IMR-90 (cell line): ENCODE data around the gene FAAP100. TPM values are rescaled to one million over a fixed set of nuclear protein-coding genes. Genes with fewer than 3 reads are reported as not detected.

Source experiments
- ATAC-seq: fragments of 200-7000 bp; cut with Tn5 transposase; 2 replicates; pipeline ENCODE4 v1.9.1; 2020; ENCODE audit warnings: low read depth, mild to moderate bottlenecking, moderate library complexity
- BruUV-seq: library from RNA; stranded (reverse); fragments of 400-500 nt; replicated peaks from 2 replicates; lab custom pipeline; 2021; lab: Mats Ljungman, UMichigan
- CTCF ChIA-PET: fragments of 300-600 bp; formaldehyde crosslinking; extraction: SDS; loops from one replicate; lab custom pipeline; 2021; ENCODE audit warnings: antibody characterized with exemption; lab: Yijun Ruan, JAX
- POLR2A ChIA-PET: fragments of 300-600 bp; sonication (Branson Sonifier 250); formaldehyde crosslinking; loops from one replicate; lab custom pipeline; 2022; ENCODE audit warnings: antibody characterized with exemption; ENCODE audit not compliant: unreplicated experiment; lab: Charles Lee
- DNase-seq: peaks from one replicate; pipeline ENCODE4 v3.0.0; 2013
- H2AFZ ChIP-seq: replicated peaks from 2 replicates; pipeline ENCODE3; 2013; ENCODE audit warnings: low read length, mild to moderate bottlenecking; ENCODE audit not compliant: poor library complexity
- H2AK5ac ChIP-seq: 2 replicates; pipeline ENCODE4 v1.6.1; 2013; ENCODE audit warnings: low read depth, low read length, inconsistent platforms
- H2AK9ac ChIP-seq: replicated peaks from 2 replicates; pipeline ENCODE3; 2013; ENCODE audit warnings: mild to moderate bottlenecking, low read depth, low read length, moderate library complexity; ENCODE audit not compliant: poor library complexity
- H2BK120ac ChIP-seq: 2 replicates; pipeline ENCODE4 v1.6.1; 2013; ENCODE audit warnings: low read depth, low read length, inconsistent platforms
- H2BK15ac ChIP-seq: 3 replicates; pipeline ENCODE4 v1.6.1; 2013; ENCODE audit warnings: low read depth, low read length, inconsistent platforms
- H2BK20ac ChIP-seq: 2 replicates; pipeline ENCODE4 v1.6.1; 2013; ENCODE audit warnings: low read depth, mild to moderate bottlenecking, inconsistent platforms, low read length, moderate library complexity
- H2BK5ac ChIP-seq: 2 replicates; pipeline ENCODE4 v1.6.1; 2013; ENCODE audit warnings: mild to moderate bottlenecking, low read depth, low read length, inconsistent platforms; ENCODE audit not compliant: poor library complexity, severe bottlenecking
- H3K14ac ChIP-seq: replicated peaks from 2 replicates; pipeline ENCODE4 v1.6.1; 2013; ENCODE audit warnings: low read depth, low read length, inconsistent platforms
- H3K18ac ChIP-seq: 2 replicates; pipeline ENCODE4 v1.6.1; 2013; ENCODE audit warnings: low read depth, low read length, control low read depth
- H3K23ac ChIP-seq: 2 replicates; pipeline ENCODE4 v1.6.1; 2013; ENCODE audit warnings: low read depth, low read length, inconsistent platforms
- H3K27ac ChIP-seq: 2 replicates; pipeline ENCODE4 v1.5.1; 2013; ENCODE audit warnings: mild to moderate bottlenecking, control low read depth, low read length; ENCODE audit not compliant: insufficient read depth
- H3K27me3 ChIP-seq: 2 replicates; pipeline ENCODE4 v1.6.1; 2013; ENCODE audit warnings: low read length; ENCODE audit not compliant: control insufficient read depth, insufficient read depth
- H3K36me3 ChIP-seq: 2 replicates; pipeline ENCODE4 v1.6.1; 2013; ENCODE audit warnings: low read length, mixed read lengths; ENCODE audit not compliant: control insufficient read depth, insufficient read depth
- H3K4ac ChIP-seq: 2 replicates; pipeline ENCODE4 v1.6.1; 2013; ENCODE audit warnings: low read depth, low read length, inconsistent platforms
- H3K4me1 ChIP-seq: 2 replicates; pipeline ENCODE4 v1.6.1; 2013; ENCODE audit warnings: low read length, mixed read lengths; ENCODE audit not compliant: control insufficient read depth, insufficient read depth
- H3K4me2 ChIP-seq: 2 replicates; pipeline ENCODE4 v1.6.1; 2013; ENCODE audit warnings: low read depth, mild to moderate bottlenecking, control low read depth, low read length, moderate library complexity
- H3K4me3 ChIP-seq: 2 replicates; pipeline ENCODE4 v1.5.1; 2013; ENCODE audit warnings: low read depth, mild to moderate bottlenecking, control low read depth, low read length, moderate library complexity; ENCODE audit not compliant: insufficient read depth
- H3K56ac ChIP-seq: 2 replicates; pipeline ENCODE4 v1.6.1; 2013; ENCODE audit warnings: low read length, inconsistent platforms; ENCODE audit not compliant: insufficient read depth; ENCODE audit errors: extremely low read depth
- H3K79me1 ChIP-seq, 2 experiments: 2 replicates each; pipeline ENCODE4 v1.6.1; 2013; ENCODE audit warnings: low read length in 2 of 2, inconsistent platforms in 1 of 2, low read depth in 1 of 2
- H3K9ac ChIP-seq: 2 replicates; pipeline ENCODE4 v1.6.1; 2013; ENCODE audit warnings: low read depth, low read length, control low read depth
- H3K9me1 ChIP-seq: 2 replicates; pipeline ENCODE4 v1.6.1; 2013; ENCODE audit warnings: low read length, inconsistent platforms; ENCODE audit not compliant: insufficient read depth
- H3K9me3 ChIP-seq: 2 replicates; pipeline ENCODE4 v1.6.1; 2013; ENCODE audit warnings: low read length; ENCODE audit not compliant: control insufficient read depth, insufficient read depth
- H4K20me1 ChIP-seq: 2 replicates; pipeline ENCODE4 v1.6.1; 2013; ENCODE audit warnings: low read length, inconsistent platforms; ENCODE audit not compliant: insufficient read depth
- H4K5ac ChIP-seq: 2 replicates; pipeline ENCODE4 v1.6.1; 2013; ENCODE audit warnings: mild to moderate bottlenecking, low read depth, low read length, control low read depth
- H4K8ac ChIP-seq, 2 experiments: 2 replicates each; pipeline ENCODE4 v1.6.1; 2013; ENCODE audit warnings: low read depth in 2 of 2, low read length in 2 of 2, control low read depth in 1 of 2, inconsistent platforms in 1 of 2
- H4K91ac ChIP-seq: 2 replicates; pipeline ENCODE4 v1.6.1; 2013; ENCODE audit warnings: low read depth, low read length, inconsistent platforms; ENCODE audit not compliant: insufficient read depth
- MAFK ChIP-seq: IDR thresholded peaks from 2 replicates; pipeline ENCODE4 v1.6.1; 2012; ENCODE audit warnings: low read depth, low read length, improper control_type of control experiment
- MAZ ChIP-seq: IDR thresholded peaks from 2 replicates; pipeline ENCODE4 v1.6.1; 2012; ENCODE audit warnings: low read depth, mild to moderate bottlenecking, low read length, improper control_type of control experiment, moderate library complexity, borderline replicate concordance
- NFE2L2 ChIP-seq: fragments of 150-350 bp; IDR thresholded peaks from 2 replicates; pipeline ENCODE4 v1.6.1; 2016; ENCODE audit warnings: low read depth, mild to moderate bottlenecking, low read length
- POLR2A ChIP-seq: IDR thresholded peaks from 2 replicates; pipeline ENCODE4 v1.6.1; 2012; ENCODE audit warnings: mild to moderate bottlenecking, low read depth, low read length
- RAD21 ChIP-seq: IDR thresholded peaks from 2 replicates; pipeline ENCODE4 v1.6.1; 2012; ENCODE audit warnings: low read length, improper control_type of control experiment
- RFX5 ChIP-seq: IDR thresholded peaks from 2 replicates; pipeline ENCODE4 v1.8.0; 2012; ENCODE audit warnings: low read depth, mild to moderate bottlenecking, low read length, moderate library complexity
- WGBS, 2 experiments: methylation state at CpG; one replicate each; pipeline versions ENCODE4 v1.1.5 to v1.1.7; 2013; ENCODE audit warnings: missing lambda C conversion rate in 2 of 2; ENCODE audit not compliant: insufficient read length in 1 of 2; ENCODE audit errors: extremely low coverage in 2 of 2; 5-methylcytosine and 5-hydroxymethylcytosine counted together
- dilution Hi-C: fragments of 300-500 bp; cut with HindIII; formaldehyde crosslinking; loops from one replicate; pipeline ENCODE4 v1.14.3; 2018; ENCODE audit warnings: low sequenced_read_pairs; ENCODE audit not compliant: unreplicated experiment
- in situ Hi-C: fragments of 300-500 bp; cut with MboI; formaldehyde crosslinking; loops from 3 replicates; pipeline ENCODE4 v1.14.3; 2019; ENCODE audit warnings: low sequenced_read_pairs, inconsistent platforms, mixed read lengths
- intact Hi-C: fragments of 100-400 bp; cut with micrococcal nuclease; formaldehyde crosslinking; loops from 2 replicates; pipeline ENCODE4 v1.10.0; 2022
- polyA plus RNA-seq, 3 experiments: library from polyadenylated mRNA; depleted of rRNA; stranded (reverse); fragments of >200 nt; gene quantifications; 2 replicates each; pipeline ENCODE4 v1.2.3, GENCODE V29; 2012; ENCODE audit warnings: low replicate concordance in 1 of 3
- total RNA-seq: library from RNA; depleted of rRNA; stranded (reverse); fragments of >200 nt; gene quantifications from 2 replicates; pipeline ENCODE4 v1.2.3, GENCODE V29; 2012
- TF ChIP-seq, protein P1 (sequence below): conservative IDR thresholded peaks from 2 replicates; pipeline ENCODE4 v1.5.1; 2012; ENCODE audit warnings: mild to moderate bottlenecking, low read depth, low read length, improper control_type of control experiment

Gene FAAP100
- total and polyA plus RNA-seq, 2 of the 4 experiments (the other 2 are of a cell fraction): 7.9 to 24.8 TPM

DNA sequence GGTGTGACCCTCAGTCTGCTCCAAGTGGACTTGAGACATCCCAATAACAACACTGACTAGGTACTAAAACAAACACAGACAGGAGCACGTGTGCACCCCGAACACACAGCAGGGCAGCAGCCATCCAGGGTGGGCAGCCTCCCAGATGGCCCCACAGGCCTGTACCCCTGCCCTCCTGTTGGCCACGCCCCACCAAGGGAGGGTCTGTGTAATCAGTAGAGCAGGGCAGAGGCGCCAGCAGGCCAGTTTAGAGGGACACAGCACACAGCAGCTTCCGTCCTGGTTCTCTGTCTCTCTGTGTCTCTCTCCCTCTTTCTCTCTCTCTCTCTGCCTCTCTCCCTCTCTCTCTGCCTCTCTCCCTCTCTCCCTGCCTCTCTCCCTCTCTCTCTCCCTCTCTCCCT lies 61.0 kb downstream of the FAAP100 start:
- ChIA-PET CTCF (no interaction called here), POLR2A (interaction anchor here (1.2 kb wide), 1 partner anchor 20 kb away, joined by 4 read pairs; no protein-coding TSS in a partner anchor)
- Histone ChIP-seq H3K9me3 (no peaks in the 10 kb centered on the region), H4K8ac (no peak overlapping the region), H4K91ac (no peak overlapping the region), H3K23ac (no peak overlapping the region), H3K27me3 (peaks cover 18% of the 10 kb centered on the region), H3K36me3 (no peaks in the 10 kb centered on the region), H3K79me1 (peaks cover 2 to 3% of the 10 kb centered on the region in 2 experiments; a peak in 2 of 4 replicates), H3K56ac (no peak overlapping the region), H2BK5ac (no peak overlapping the region), H3K18ac (no peak overlapping the region), H3K4me2 (no peak overlapping the region), H2AK5ac (no peak overlapping the region), H2BK15ac (no peak overlapping the region), H4K20me1 (no peaks in the 10 kb centered on the region), H2BK20ac (no peak overlapping the region), H3K4ac (no peak overlapping the region), H3K27ac (no peak overlapping the region), H3K4me3 (no peak overlapping the region), H2AK9ac (peak overlapping the region; percentile 85), H3K9ac (no peak overlapping the region), H2BK120ac (no peak overlapping the region), H3K14ac (no peak overlapping the region), H4K5ac (no peak overlapping the region), H2AFZ (peak overlapping the region; percentile 72), H3K4me1 (peaks cover 4% of the 10 kb centered on the region; the same call in 1 of the 2 replicates), H3K9me1 (peaks cover 2% of the 10 kb centered on the region)
- intact Hi-C loops: no loop called here
- no peak for TF ChIP-seq RAD21
- TF ChIP-seq POLR2A: no peak
- no peak for TF ChIP-seq MAZ
- TF ChIP-seq, protein P1, sequence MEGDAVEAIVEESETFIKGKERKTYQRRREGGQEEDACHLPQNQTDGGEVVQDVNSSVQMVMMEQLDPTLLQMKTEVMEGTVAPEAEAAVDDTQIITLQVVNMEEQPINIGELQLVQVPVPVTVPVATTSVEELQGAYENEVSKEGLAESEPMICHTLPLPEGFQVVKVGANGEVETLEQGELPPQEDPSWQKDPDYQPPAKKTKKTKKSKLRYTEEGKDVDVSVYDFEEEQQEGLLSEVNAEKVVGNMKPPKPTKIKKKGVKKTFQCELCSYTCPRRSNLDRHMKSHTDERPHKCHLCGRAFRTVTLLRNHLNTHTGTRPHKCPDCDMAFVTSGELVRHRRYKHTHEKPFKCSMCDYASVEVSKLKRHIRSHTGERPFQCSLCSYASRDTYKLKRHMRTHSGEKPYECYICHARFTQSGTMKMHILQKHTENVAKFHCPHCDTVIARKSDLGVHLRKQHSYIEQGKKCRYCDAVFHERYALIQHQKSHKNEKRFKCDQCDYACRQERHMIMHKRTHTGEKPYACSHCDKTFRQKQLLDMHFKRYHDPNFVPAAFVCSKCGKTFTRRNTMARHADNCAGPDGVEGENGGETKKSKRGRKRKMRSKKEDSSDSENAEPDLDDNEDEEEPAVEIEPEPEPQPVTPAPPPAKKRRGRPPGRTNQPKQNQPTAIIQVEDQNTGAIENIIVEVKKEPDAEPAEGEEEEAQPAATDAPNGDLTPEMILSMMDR: no peak
- TF ChIP-seq NFE2L2: no peak
- TF ChIP-seq MAFK: no peak
- no peak for TF ChIP-seq RFX5
- in situ Hi-C loops: no loop called here
- ATAC-seq (no peak), DNase-seq (no peak)
- dilution Hi-C loops: no loop called here
- no TSS peak for BruUV-seq
- no CpG with 5 or more reads among the region's 5 CpGs for WGBS, 2 experiments
